PC-3 (cell line): Measurements from ENCODE around the gene DLGAP1. TPM values are rescaled to one million over a fixed set of nuclear protein-coding genes. Genes with fewer than 3 reads are reported as not detected.

Source experiments
- ATAC-seq: fragments of 200-7000 bp; cut with Tn5 transposase; 2 replicates; pipeline ENCODE4 v1.9.1; 2020; ENCODE audit warnings: mild to moderate bottlenecking, moderate library complexity
- BruUV-seq: library from RNA; stranded (reverse); fragments of 400-500 nt; replicated peaks from 2 replicates; lab custom pipeline; 2021; lab: Mats Ljungman, UMichigan
- CTCF ChIA-PET: fragments of 300-600 bp; sonication (Branson Sonifier 250); formaldehyde crosslinking; loops from one replicate; lab custom pipeline; 2022; ENCODE audit warnings: antibody characterized with exemption; lab: Charles Lee
- POLR2A ChIA-PET: fragments of 300-600 bp; sonication (Branson Sonifier 250); formaldehyde crosslinking; loops from one replicate; lab custom pipeline; 2022; ENCODE audit warnings: antibody characterized with exemption; ENCODE audit not compliant: unreplicated experiment; lab: Charles Lee
- DNase-seq: peaks from one replicate; pipeline ENCODE4 v3.0.0-alpha.2; 2015
- H2AFZ ChIP-seq: fragments of 300-600 bp; sonication (generic); 2 replicates; pipeline ENCODE4 v1.6.0; 2016; ENCODE audit warnings: antibody characterized with exemption, low read length
- H3F3A ChIP-seq: fragments of 300-600 bp; sonication (generic); one replicate; pipeline ENCODE4 v1.6.0; 2017; ENCODE audit warnings: antibody characterized with exemption, low read length, control low read depth, mild to moderate bottlenecking; ENCODE audit not compliant: unreplicated experiment
- H3K27ac ChIP-seq: fragments of 300-600 bp; sonication (generic); 2 replicates; pipeline ENCODE4 v1.5.1; 2016; ENCODE audit warnings: mild to moderate bottlenecking, low read length
- H3K27me3 ChIP-seq: fragments of 300-600 bp; sonication (generic); 2 replicates; pipeline ENCODE4 v1.6.1; 2016; ENCODE audit warnings: low read length, mixed read lengths
- H3K36me3 ChIP-seq: fragments of 300-600 bp; sonication (generic); 2 replicates; pipeline ENCODE4 v1.6.1; 2016; ENCODE audit warnings: low read depth, mixed run types, low read length, mixed read lengths
- H3K4me1 ChIP-seq: fragments of 300-600 bp; sonication (generic); 2 replicates; pipeline ENCODE4 v1.5.1; 2016; ENCODE audit warnings: low read length; ENCODE audit not compliant: insufficient read depth
- H3K4me2 ChIP-seq: fragments of 300-600 bp; sonication (generic); 2 replicates; pipeline ENCODE4 v1.6.0; 2016; ENCODE audit warnings: low read length
- H3K4me3 ChIP-seq: fragments of 300-600 bp; sonication (generic); 2 replicates; pipeline ENCODE4 v1.5.1; 2016; ENCODE audit warnings: mild to moderate bottlenecking, low read length, mixed read lengths
- H3K79me2 ChIP-seq: fragments of 300-600 bp; sonication (generic); 2 replicates; pipeline ENCODE4 v1.6.1; 2017; ENCODE audit warnings: low read length, mixed read lengths
- H3K9ac ChIP-seq: fragments of 300-600 bp; sonication (generic); 2 replicates; pipeline ENCODE4 v1.6.0; 2016; ENCODE audit warnings: mild to moderate bottlenecking, low read length
- H3K9me2 ChIP-seq: fragments of 300-600 bp; sonication (generic); replicated peaks from 2 replicates; pipeline ENCODE4 v1.6.1; 2016; ENCODE audit warnings: mixed run types, low read length, mixed read lengths
- H3K9me3 ChIP-seq: fragments of 300-600 bp; sonication (generic); 2 replicates; pipeline ENCODE4 v1.6.1; 2016; ENCODE audit warnings: low read length, mixed read lengths
- H4K20me1 ChIP-seq: fragments of 300-600 bp; sonication (generic); 2 replicates; pipeline ENCODE4 v1.6.1; 2016; ENCODE audit warnings: low read length, mixed read lengths
- EZH2 ChIP-seq: fragments of 300-600 bp; sonication (generic); IDR thresholded peaks from one replicate; pipeline ENCODE4 v1.6.1; 2017; ENCODE audit warnings: antibody characterized with exemption, mild to moderate bottlenecking, low read length; ENCODE audit not compliant: unreplicated experiment
- EZH2phosphoT487 ChIP-seq: fragments of 300-600 bp; sonication (generic); IDR thresholded peaks from 2 replicates; pipeline ENCODE4 v1.6.1; 2018; ENCODE audit warnings: mild to moderate bottlenecking, antibody characterized with exemption, low read length, borderline replicate concordance
- intact Hi-C: fragments of 100-400 bp; cut with micrococcal nuclease; formaldehyde crosslinking; loops from 2 replicates; pipeline ENCODE4 v1.9.0; 2023
- total RNA-seq: library from RNA; depleted of rRNA; stranded (reverse); fragments of >200 nt; gene quantifications from 2 replicates; pipeline ENCODE4 v1.2.3, GENCODE V29; 2014
- TF ChIP-seq, protein P1 (sequence below): fragments of 300-600 bp; sonication (generic); conservative IDR thresholded peaks from 2 replicates; pipeline ENCODE4 v1.5.1; 2017; ENCODE audit warnings: antibody characterized with exemption, low read depth, mild to moderate bottlenecking, low read length

DLGAP1 gene
- total RNA-seq, 1 experiment from 2014 or later, result not detected

DNA sequence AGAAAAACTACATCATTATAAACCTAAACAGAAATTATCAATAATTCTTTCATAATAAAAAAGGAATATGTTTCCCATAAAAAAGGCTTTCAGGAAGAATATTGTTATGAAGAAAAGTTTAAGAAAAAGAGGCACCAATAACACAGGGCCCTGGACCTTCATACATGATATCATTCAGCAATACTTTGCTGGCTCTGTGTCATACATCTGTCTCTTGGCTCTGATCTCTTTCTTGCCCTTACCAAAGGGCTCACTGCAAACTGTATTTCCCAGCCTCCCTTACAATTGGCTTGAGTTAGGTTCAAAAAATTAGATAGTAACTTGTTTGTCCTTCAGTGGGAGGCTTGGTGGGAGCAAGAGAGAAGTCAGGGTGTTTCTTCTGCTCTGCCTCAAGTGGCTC is 506.1 kb downstream of the DLGAP1 start:
- Histone ChIP-seq H3K36me3 (no peaks in the 10 kb centered on the region), H3K4me2 (no peak overlapping the region), H3F3A (no peaks in the 10 kb centered on the region), H3K9me2 (no peaks in the 10 kb centered on the region), H3K4me3 (no peak overlapping the region), H3K9ac (no peak overlapping the region), H2AFZ (no peak overlapping the region), H3K4me1 (no peaks in the 10 kb centered on the region), H4K20me1 (no peaks in the 10 kb centered on the region), H3K27ac (no peak overlapping the region), H3K27me3 (0 out of 2 replicates have a peak, but pooled peaks cover 4% of the 10 kb centered on the region), H3K79me2 (no peaks in the 10 kb centered on the region), H3K9me3 (no peaks in the 10 kb centered on the region)
- DNase-seq (no peak), ATAC-seq (no peak)
- TF ChIP-seq EZH2 (no peak), EZH2phosphoT487 (no peak)
- TF ChIP-seq, protein P1, sequence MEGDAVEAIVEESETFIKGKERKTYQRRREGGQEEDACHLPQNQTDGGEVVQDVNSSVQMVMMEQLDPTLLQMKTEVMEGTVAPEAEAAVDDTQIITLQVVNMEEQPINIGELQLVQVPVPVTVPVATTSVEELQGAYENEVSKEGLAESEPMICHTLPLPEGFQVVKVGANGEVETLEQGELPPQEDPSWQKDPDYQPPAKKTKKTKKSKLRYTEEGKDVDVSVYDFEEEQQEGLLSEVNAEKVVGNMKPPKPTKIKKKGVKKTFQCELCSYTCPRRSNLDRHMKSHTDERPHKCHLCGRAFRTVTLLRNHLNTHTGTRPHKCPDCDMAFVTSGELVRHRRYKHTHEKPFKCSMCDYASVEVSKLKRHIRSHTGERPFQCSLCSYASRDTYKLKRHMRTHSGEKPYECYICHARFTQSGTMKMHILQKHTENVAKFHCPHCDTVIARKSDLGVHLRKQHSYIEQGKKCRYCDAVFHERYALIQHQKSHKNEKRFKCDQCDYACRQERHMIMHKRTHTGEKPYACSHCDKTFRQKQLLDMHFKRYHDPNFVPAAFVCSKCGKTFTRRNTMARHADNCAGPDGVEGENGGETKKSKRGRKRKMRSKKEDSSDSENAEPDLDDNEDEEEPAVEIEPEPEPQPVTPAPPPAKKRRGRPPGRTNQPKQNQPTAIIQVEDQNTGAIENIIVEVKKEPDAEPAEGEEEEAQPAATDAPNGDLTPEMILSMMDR, result no peak
- ChIA-PET POLR2A (no interaction called here), CTCF (no interaction called here)
- BruUV-seq, result no TSS peak
- intact Hi-C loops, result no loop called here

DNA sequence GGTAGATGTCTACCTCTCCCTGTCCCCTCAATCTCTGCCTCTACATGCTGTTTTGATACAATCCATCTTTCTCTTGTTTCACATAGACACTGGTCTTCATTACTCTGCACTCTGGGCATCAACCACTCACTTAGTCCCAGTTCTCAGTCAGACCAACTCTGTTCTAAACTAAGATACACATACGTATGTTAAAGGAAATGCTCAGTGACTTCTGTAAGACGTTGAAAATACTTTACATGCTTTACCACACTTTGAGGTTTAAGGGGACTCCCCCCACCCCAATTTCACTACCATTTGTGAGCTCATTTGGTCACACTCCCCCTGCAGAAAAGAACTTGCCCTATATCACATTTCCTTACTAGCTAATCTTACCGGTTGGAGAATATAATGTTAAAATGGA is 507.7 kb downstream of the DLGAP1 start:
- Histone ChIP-seq H3K79me2 (no peaks in the 10 kb centered on the region), H3K4me3 (no peak overlapping the region), H4K20me1 (no peaks in the 10 kb centered on the region), H3K9me3 (no peaks in the 10 kb centered on the region), H3K27me3 (0 out of 2 replicates have a peak, but pooled peaks cover 4% of the 10 kb centered on the region), H3K27ac (no peak overlapping the region), H3F3A (no peaks in the 10 kb centered on the region), H3K4me1 (no peaks in the 10 kb centered on the region), H2AFZ (no peak overlapping the region), H3K36me3 (no peaks in the 10 kb centered on the region), H3K9me2 (no peaks in the 10 kb centered on the region), H3K9ac (no peak overlapping the region), H3K4me2 (no peak overlapping the region)
- TF ChIP-seq, protein P1, result no peak
- TF ChIP-seq EZH2phosphoT487 (no peak), EZH2 (no peak)
- POLR2A ChIA-PET, result interaction anchor here (0.6 kb wide), 1 partner anchor 401 kb away, joined by 5 read pairs; no protein-coding TSS in a partner anchor
- CTCF ChIA-PET, result no interaction called here
- DNase-seq (no peak), ATAC-seq (no peak)
- intact Hi-C loops, result no loop called here
- no TSS peak for BruUV-seq

DNA sequence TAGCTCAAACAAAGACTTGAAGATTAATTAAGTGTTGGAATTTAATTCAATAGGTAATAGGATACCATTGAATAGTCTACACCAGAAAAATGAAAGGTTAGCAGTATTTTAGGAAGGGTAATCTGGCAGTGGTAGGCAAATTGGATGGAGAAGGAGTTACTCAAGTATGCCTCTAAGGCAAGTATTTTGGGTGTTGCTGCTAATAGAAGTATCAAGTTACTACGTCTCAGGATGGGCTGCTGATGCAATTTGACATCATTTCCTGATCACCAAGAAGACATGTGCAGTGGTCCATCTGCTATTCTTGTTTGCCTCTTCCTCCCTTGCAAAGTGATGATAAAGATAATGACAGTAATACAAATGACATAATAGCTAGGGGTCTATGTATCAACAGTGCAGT is 519.8 kb downstream of the DLGAP1 start:
- H3K9ac ChIP-seq, result no peak overlapping the region
- DNase-seq (no peak), ATAC-seq (no peak)
- no peaks in the 10 kb centered on the region for H3K36me3 ChIP-seq
- intact Hi-C loops, result no loop called here
- no peaks in the 10 kb centered on the region for H3K4me1 ChIP-seq
- CTCF ChIA-PET, result no interaction called here
- H3K27me3 ChIP-seq, result no peaks in the 10 kb centered on the region
- no peak overlapping the region for H3K4me2 ChIP-seq
- no TSS peak for BruUV-seq
- no peak overlapping the region for H2AFZ ChIP-seq
- TF ChIP-seq EZH2 (no peak), EZH2phosphoT487 (no peak)
- TF ChIP-seq, protein P1, result no peak
- no peak overlapping the region for H3K27ac ChIP-seq
- no peaks in the 10 kb centered on the region for H3K79me2 ChIP-seq
- POLR2A ChIA-PET, result no interaction called here
- H3K9me3 ChIP-seq, result no peaks in the 10 kb centered on the region
- H3K9me2 ChIP-seq, result no peaks in the 10 kb centered on the region
- no peak overlapping the region for H3K4me3 ChIP-seq
- H4K20me1 ChIP-seq, result no peaks in the 10 kb centered on the region
- H3F3A ChIP-seq, result no peaks in the 10 kb centered on the region
